GM19452 (cell line): Measurements from ENCODE around the gene FA2H.
"Not testable (repeated sequence)": the region's sequence is repeated elsewhere in the genome, so short reads cannot be mapped to it uniquely, and the experiment has no call there.

Experiments used
- ATAC-seq: cut with Tn5 transposase; IDR thresholded peaks from one replicate; pipeline ENCODE4 v1.9.1; 2021; ENCODE audit not compliant: unreplicated experiment

The FA2H gene

GRCh38 chr16:74725651-74726455 lies 48.8 kb downstream of the FA2H start:
- no peak for ATAC-seq

- ATAC-seq, result no peak
Measured at GRCh38 chr16:74724820-74725549, 49.6 kb downstream of the FA2H start.

- ATAC-seq, result no peak
Measured at GRCh38 chr16:74723256-74723655, 51.4 kb downstream of the FA2H start.

- not testable (repeated sequence) for ATAC-seq
Measured at GRCh38 chr16:74722156-74722555, 52.5 kb downstream of the FA2H start.

- no peak for ATAC-seq
Measured at GRCh38 chr16:74721716-74722115, 52.9 kb downstream of the FA2H start.

DNA sequence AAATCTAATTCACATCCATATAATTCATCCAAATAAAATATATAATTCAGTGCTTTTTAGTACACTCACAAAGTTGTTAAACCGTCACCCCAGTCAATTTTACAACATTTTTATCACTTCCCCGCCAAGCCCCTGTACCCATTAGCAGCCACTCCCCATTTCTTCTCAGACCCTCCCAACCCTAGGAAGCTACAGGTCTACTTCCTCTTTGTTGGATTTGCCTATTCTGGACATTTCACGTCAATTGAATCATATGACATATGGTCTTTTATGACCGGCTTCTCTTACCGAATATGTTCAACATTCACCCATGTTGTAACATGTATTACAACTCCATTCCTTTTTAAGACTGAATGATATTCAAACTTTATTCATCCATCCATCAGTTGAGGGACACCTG lies 54.0 kb downstream of the FA2H start:
- no peak for ATAC-seq

- ATAC-seq, result no peak
Measured at GRCh38 chr16:74718741-74719610, 55.6 kb downstream of the FA2H start.

GRCh38 chr16:74718140-74718539 lies 56.5 kb downstream of the FA2H start:
- ATAC-seq, result no peak

GRCh38 chr16:74717367-74717766 lies 57.3 kb downstream of the FA2H start:
- no peak for ATAC-seq

DNA sequence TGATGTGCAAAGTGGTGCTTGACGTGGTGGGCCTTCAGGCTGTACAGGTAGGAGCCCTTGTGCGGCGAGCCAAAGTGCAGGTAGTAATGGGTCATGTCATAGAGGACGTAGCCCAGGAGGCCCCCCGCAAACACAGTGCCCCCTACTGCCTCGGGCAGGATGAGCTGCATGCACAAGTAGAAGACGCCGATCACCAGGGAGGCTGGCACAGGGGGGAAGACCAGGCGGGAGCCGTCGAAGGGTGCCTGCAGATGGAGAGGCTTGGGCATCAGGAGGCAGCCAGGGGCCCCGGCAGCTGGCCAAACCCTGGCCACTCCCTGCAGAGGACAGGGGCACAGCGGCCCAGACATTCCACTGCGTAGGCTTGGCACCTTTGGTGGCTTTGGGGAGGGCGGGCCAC lies 58.3 kb downstream of the FA2H start:
- ATAC-seq, result no peak

GRCh38 chr16:74713876-74714275 lies 60.7 kb downstream of the FA2H start:
- no peak for ATAC-seq

DNA sequence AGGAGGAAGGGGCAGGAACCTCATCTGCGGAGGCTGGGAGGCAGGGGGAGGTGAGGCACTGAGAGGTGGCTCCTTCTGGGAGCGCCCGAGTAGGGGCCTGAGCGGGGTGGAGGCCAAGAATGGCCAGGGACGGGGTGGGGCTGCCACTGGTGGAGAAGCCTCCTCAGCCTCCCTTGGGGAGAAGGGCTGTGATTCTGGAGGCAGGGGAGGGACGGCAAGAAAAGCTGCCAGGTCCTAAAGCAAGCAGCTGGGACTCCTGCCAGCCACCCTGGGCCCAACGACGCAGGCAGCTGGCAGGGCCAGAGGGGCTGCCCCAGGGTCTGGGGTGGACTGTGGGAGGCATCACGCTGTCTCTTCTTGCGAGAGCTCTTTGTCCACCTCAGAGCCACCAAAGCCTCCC lies 61.3 kb downstream of the FA2H start:
- ATAC-seq, result no peak

GRCh38 chr16:74711938-74712337 lies 62.7 kb downstream of the FA2H start:
- ATAC-seq, result no peak

DNA sequence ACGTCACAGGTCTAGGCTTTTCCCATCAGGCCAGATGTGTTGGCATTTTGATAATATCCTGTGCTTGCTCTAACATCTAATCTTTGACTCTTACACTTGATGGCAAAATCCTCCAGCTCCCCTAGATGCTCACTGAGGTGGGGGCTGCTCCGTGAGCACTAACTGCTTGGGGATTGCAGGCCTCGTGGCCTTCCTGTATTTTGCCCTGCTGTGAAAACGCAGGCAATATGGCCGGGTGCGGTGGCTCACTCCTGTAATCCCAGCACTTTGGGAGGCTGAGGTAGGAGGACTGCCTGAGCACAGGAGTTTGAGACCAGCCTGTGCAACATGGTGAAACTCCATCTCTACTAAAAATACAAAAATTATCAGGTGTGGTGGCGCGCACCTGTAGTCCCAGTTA lies 64.2 kb downstream of the FA2H start:
- no peak for ATAC-seq

DNA sequence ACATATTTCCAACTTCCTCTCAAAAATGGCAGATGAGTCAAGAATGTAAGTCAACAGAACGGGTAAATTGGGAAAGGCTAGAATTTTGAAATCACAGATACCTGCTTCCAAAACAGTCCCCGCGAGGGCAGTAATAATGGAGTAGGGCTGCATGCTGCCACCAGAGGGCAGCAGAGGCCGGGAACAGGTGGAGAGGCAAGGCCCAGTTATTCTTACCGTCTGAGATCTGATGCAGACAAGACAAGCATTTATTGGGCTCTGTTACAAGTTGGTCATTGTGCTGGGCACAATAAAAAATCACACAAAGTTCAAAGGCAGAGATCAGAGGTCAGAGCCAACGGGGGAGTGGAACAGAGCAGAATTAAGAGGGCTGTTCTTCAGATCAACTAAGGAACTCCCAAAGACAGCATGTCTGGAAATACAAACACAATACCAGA lies 65.2 kb downstream of the FA2H start:
- ATAC-seq, result peak; percentile 92

DNA sequence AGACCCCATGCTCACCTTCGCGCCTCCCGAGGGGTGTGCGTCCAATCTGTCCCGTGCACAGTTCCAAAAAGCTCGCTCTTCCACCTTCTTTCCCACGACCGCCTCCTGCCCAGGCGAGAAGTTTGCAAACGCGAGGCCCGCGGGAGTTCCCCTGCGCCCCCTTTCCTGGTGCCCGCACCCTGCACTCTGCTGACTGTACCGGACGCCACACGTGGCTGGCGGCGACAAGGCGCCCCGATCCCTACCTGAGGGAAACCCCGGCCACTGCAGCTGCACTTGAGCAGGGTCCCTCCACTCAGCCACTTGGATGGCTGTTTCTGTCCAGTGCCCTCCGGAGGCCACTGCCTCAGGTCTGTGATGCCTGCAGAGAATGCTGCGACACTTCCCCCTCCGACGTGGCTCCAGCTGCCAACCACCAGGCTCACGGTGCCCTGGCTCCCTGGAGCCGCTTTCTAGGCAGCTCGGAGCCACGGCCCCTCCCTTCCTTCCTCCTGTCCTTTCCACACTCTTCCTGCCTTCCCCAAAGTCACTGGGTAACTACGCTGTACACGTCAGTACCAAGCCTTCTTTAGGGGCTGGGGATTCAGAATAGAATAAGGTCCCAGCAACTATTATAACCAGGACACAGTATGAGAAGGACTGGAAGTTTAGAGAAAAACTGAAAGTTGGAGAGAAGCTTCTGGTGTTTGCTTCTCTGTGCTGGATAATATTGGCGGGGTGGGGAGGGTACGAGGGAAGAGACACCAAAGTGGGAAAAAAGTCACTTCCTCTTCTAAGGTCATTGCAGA lies 74.0 kb downstream of the FA2H start, which contains the start of gene MLKL:
Gene MLKL, minus strand, starts transcription at position 425 of the 788 bp plus-strand sequence. CDS start 5,105 bp downstream, outside the sequence.
- peak; percentile 59 for ATAC-seq

- no peak for ATAC-seq
Measured at GRCh38 chr16:74700116-74700437, 74.5 kb downstream of the FA2H start.

DNA sequence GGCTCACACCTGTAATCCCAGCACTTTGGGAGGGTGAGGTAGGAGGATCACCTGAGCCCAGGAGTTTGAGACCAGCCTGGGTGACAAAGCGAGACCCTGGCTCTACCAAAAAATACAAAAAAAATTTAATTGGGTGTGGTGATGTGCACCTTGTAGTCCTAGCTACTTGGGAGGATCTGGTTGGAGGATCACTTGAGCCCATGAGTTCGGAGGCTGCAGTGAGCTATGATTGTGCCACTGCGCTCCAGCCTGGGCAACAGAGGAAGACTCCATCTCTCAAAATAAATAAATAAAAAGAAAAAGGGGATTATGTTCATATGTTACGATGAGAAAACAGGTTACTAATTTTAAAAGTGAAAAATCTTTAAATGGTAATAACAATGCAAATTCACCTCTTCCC lies 75.0 kb downstream of the FA2H start:
- ATAC-seq, result no peak

- no peak for ATAC-seq
Measured at GRCh38 chr16:74698222-74698621, 76.4 kb downstream of the FA2H start.
